AG04450 (cell line): ENCODE measurements around the gene TLE4. TPM values are rescaled to one million over a fixed set of nuclear protein-coding genes. Genes with fewer than 3 reads are reported as not detected.
"Not testable (repeated sequence)": the region's sequence is repeated elsewhere in the genome, so short reads cannot be mapped to it uniquely, and the experiment has no call there.

Experiments used
- CTCF ChIA-PET: fragments of 300-600, 350-600 bp; formaldehyde crosslinking; extraction: SDS; loops from one replicate; lab custom pipeline; 2022; ENCODE audit warnings: antibody characterized with exemption, inconsistent platforms; lab: Charles Lee
- POLR2A ChIA-PET: fragments of 350-600 bp; formaldehyde crosslinking; extraction: SDS; loops from one replicate; lab custom pipeline; 2021; ENCODE audit warnings: antibody characterized with exemption, inconsistent platforms; lab: Yijun Ruan, JAX
- DNase-seq: peaks from one replicate; pipeline ENCODE4 v3.0.0-alpha.2; 2011; ENCODE audit warnings: low read depth, low spot score
- H3K27ac ChIP-seq: one replicate; pipeline ENCODE4 v1.5.1; 2012; ENCODE audit warnings: low read depth, low read length, control low read depth
- H3K27me3 ChIP-seq: one replicate; pipeline ENCODE4 v1.6.0; 2012; ENCODE audit warnings: low read length; ENCODE audit not compliant: control insufficient read depth, insufficient read depth
- H3K4me3 ChIP-seq: 2 replicates; pipeline ENCODE4 v1.5.1; 2011; ENCODE audit warnings: mild to moderate bottlenecking, low read depth, low read length, control low read depth
- H3K9me3 ChIP-seq: 2 replicates; pipeline ENCODE4 v1.5.1; 2012; ENCODE audit warnings: low read length; ENCODE audit not compliant: control insufficient read depth, insufficient read depth
- polyA plus RNA-seq: library from polyadenylated mRNA; depleted of rRNA; stranded (reverse); fragments of >200 nt; gene quantifications from 2 replicates; pipeline ENCODE4 v1.2.3, GENCODE V29; 2011
- TF ChIP-seq, protein P1 (sequence below): IDR thresholded peaks from 2 replicates; pipeline ENCODE4 v1.5.1; 2011; ENCODE audit warnings: low read depth, low read length, control low read depth, inconsistent platforms

TLE4 gene
- polyA plus RNA-seq, 1 experiment, result 53.4 TPM

DNA sequence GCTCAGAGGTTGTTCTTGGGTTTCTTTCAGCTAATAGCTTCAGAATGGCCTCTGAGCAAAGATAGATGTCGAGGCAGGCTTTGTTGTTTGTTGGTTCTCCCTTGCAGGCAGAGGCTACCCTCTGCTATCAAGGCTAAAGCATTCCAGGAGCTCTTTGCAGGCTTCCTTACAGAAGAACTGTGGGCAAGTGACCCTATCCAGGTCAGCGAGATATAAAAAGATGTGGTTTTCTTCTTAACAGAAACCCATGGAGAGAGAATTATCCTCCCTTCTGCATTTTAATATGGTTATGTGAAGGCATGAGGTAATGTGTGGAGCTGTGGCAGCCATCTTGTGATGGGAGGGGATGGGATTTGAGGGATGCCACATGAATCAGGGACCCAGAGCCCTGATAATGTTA, 67.0 kb downstream of the TLE4 start:
- H3K27me3 ChIP-seq, result no peaks in the 10 kb centered on the region
- DNase-seq, result no peak
- H3K4me3 ChIP-seq, result no peak overlapping the region
- TF ChIP-seq, protein P1, sequence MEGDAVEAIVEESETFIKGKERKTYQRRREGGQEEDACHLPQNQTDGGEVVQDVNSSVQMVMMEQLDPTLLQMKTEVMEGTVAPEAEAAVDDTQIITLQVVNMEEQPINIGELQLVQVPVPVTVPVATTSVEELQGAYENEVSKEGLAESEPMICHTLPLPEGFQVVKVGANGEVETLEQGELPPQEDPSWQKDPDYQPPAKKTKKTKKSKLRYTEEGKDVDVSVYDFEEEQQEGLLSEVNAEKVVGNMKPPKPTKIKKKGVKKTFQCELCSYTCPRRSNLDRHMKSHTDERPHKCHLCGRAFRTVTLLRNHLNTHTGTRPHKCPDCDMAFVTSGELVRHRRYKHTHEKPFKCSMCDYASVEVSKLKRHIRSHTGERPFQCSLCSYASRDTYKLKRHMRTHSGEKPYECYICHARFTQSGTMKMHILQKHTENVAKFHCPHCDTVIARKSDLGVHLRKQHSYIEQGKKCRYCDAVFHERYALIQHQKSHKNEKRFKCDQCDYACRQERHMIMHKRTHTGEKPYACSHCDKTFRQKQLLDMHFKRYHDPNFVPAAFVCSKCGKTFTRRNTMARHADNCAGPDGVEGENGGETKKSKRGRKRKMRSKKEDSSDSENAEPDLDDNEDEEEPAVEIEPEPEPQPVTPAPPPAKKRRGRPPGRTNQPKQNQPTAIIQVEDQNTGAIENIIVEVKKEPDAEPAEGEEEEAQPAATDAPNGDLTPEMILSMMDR, result no peak
- CTCF ChIA-PET, result no interaction called here
- POLR2A ChIA-PET, result no interaction called here
- no peaks in the 10 kb centered on the region for H3K9me3 ChIP-seq
- no peak overlapping the region for H3K27ac ChIP-seq

DNA sequence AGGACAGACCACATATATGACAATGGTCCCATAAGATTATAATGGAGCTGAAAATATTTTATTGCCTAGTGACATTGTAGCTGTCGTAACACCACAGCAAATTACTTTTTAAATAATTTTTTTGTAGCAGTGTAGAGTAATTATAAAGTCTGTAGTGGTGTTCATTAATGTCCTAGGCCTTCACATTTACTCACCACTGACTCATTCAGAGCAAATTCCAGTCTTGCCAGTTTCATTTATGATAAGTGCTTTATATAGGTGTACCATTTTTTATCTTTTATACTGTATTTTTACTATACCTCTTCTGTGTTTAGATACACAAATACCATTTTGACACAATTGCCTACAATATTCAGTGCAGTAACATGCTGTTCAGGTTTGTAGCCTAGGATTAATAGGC, 67.6 kb downstream of the TLE4 start:
- POLR2A ChIA-PET, result no interaction called here
- no peak for DNase-seq
- Histone ChIP-seq H3K4me3 (no peak overlapping the region), H3K27me3 (no peaks in the 10 kb centered on the region), H3K9me3 (no peaks in the 10 kb centered on the region), H3K27ac (no peak overlapping the region)
- TF ChIP-seq, protein P1, result no peak
- CTCF ChIA-PET, result no interaction called here

DNA sequence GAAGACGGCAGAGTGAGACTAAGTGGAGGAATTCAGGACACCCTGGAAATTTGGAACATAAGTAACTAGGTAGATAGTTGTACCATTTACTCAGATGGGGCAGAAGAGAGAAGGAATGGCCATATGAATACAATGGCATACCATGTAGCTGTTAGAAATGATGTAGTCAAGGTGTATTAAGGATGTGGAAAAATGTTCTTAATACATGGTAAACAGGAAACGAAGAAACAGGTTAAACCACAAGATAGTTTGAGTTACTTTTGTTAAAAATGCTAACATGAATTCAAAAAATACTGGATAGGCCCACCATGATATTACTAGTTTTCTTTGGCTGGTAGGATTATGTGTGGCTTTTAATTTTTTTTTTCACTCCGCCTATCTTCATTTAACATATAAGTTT, 68.3 kb downstream of the TLE4 start:
- H3K27ac ChIP-seq, DNase-seq, POLR2A ChIA-PET, H3K27me3 ChIP-seq, H3K9me3 ChIP-seq, CTCF ChIA-PET, H3K4me3 ChIP-seq: not testable (repeated sequence)

DNA sequence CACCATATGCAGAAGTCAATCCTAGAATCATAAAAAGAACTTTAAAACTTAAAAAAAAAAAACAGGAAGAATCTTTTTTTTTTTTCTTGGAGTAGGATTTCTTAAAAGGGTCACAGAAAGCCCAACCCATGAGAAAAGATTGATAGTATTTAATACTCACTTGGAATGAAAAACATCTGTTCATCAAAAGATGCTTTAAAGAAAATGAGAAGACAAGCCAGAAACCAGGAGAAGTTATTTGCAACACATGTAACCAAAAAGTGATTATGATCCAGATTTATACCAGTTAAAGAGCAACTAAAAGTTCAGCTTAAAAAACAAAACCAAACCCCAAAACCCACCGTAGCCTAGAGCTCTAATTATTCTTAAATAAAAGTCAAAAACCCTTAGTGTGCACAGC, 69.3 kb downstream of the TLE4 start:
- POLR2A ChIA-PET, result interaction anchor here (0.7 kb wide), 1 partner anchor 866 kb away, joined by 6 read pairs; no protein-coding TSS in a partner anchor
- H3K9me3 ChIP-seq, result no peaks in the 10 kb centered on the region
- CTCF ChIA-PET, result interaction anchor here (0.7 kb wide), 1 partner anchor 12 kb away, joined by 3 read pairs; no protein-coding TSS in a partner anchor
- no peak overlapping the region for H3K4me3 ChIP-seq
- TF ChIP-seq, protein P1, result no peak
- DNase-seq, result no peak
- no peak overlapping the region for H3K27ac ChIP-seq
- H3K27me3 ChIP-seq, result no peaks in the 10 kb centered on the region

DNA sequence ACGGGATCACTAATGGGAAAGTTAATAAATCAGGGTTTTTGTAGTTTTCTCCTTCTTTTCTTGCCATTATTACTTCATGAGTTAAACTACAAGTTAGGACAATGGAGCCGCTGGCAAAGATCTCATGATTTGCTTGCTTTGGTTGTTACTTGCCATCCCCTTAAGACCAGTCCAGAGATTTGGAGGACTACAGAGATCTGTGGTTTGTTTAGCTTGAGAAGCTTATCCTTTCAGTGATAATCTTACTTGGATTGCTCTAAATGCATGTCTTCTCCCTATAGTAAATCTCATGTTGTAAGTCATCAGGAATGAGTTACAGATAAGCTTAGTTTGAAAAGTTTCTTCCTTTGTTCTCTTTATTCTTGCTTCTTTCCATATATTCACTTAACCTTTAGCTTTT, 70.9 kb downstream of the TLE4 start:
- Histone ChIP-seq H3K27ac (no peak overlapping the region), H3K27me3 (no peaks in the 10 kb centered on the region), H3K4me3 (no peak overlapping the region), H3K9me3 (no peaks in the 10 kb centered on the region)
- ChIA-PET POLR2A (no interaction called here), CTCF (no interaction called here)
- DNase-seq, result no peak
- TF ChIP-seq, protein P1, result no peak

DNA sequence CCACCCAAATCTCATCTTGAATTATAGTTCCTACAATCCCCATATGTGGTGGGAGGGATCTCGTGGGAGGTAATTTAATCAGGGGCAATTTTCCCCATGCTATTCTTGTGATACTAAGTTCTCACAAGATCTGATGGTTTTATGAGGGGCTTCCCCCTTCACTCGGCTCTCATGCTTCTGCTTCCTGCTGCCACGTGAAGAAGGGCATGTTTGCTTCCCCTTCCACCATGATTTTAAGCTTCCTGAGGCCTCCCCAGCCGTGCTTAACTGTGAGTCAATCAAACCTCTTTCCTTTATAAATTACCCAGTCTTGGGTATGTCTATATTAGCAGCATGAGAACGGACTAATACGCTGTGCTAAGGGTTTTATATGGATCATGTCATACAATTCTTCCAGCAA, 72.3 kb downstream of the TLE4 start:
- Histone ChIP-seq H3K27ac (no peak overlapping the region), H3K9me3 (no peaks in the 10 kb centered on the region), H3K4me3 (no peak overlapping the region), H3K27me3 (no peaks in the 10 kb centered on the region)
- TF ChIP-seq, protein P1, result no peak
- ChIA-PET POLR2A (no interaction called here), CTCF (no interaction called here)
- no peak for DNase-seq
